Ramos (cell line): Measurements from ENCODE around the gene BET1.

ENCODE experiments used
- in situ Hi-C: fragments of 300-500 bp; cut with MboI; formaldehyde crosslinking; loops from one replicate; pipeline ENCODE4 v1.14.3; 2022; ENCODE audit warnings: low sequenced_read_pairs; ENCODE audit not compliant: unreplicated experiment

BET1 gene

DNA sequence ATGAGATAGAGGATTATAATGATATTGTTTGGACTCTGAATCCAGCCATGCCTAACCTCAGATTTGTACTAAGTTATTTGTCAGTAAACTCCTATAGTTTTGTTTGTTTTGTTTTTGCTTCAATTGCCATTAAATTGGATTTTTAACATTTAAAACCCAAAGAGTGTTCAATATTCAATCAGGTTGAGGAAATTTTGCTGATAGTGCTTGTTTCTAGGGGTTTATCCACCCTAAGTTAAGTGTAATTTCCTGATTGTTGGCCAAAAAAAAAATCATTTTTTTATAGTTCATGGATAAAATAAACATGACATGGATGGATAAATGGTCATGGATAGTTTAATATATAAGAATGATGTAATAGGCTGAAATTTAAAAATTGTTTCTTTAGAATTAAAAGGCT lies 11.4 kb upstream of the BET1 start:
- in situ Hi-C loops, result no loop called here

DNA sequence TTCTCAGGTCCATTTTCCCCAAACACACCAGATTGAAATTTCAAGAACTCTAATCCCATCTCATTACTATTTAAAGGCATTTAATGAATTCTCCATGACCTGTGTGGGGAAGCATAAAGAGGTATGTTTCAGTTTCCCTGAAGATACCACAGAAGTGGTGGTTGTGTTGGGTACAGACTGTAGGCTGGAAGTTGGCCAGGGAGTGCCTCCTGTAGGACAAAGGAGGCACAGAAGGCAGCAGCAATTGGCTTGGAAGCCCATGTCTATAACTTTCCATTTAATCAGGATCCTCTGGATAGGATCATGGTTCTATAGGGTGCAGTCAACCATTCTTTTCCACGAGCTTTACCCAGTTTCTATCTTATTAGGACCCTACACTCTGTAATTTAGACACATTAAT lies 8.6 kb upstream of the BET1 start:
- in situ Hi-C loops, result no loop called here

DNA sequence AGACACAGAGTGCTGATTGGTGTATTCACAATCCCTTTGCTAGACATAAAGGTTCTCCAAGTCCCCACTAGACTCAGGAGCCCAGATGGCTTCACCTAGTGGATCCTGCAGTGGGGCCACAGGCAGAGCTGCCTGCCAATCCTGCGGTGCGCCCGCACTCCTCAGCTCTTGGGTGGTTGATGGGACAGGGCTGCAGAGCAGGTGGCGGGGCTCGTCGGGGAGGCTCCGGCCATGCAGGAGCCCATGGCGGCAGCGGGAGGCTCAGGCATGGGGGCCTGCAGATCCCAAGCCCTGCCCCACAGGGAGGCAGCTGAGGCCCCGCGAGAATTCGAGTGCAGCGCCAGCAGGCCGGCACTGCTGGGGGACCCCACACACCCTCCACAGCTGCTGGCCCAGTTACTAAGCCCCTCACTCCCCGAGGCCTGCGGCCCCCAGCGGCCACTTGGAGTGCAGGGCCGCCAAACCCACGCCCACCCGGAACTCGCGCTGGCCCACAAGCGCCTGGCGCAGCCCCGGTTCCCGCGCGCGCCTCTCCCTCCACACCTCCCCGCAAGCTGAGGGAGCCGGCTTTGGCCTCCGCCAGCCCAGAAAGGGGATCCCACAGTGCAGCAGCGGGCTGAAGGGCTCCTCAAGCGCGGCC lies 7.7 kb upstream of the BET1 start:
- in situ Hi-C loops, result no loop called here

DNA sequence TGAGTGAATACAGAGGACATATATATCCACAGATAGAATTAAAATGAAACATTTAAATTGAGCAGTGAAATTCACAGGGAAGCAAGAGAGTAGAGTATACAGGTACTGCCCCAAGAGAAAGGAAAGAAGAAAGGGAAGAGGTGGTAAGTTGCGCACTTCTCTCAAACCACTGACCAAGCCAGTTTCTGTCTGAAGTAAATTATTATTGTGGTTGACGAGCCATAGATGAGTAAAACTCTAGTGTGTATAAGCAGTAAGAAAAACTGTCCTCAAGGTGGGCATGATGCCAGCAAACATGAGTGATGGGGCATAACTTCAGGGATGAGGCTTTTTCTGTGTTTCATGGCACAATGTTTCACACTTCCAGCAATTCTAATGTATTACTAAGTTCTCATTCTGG lies 4.4 kb upstream of the BET1 start:
- in situ Hi-C loops, result no loop called here

DNA sequence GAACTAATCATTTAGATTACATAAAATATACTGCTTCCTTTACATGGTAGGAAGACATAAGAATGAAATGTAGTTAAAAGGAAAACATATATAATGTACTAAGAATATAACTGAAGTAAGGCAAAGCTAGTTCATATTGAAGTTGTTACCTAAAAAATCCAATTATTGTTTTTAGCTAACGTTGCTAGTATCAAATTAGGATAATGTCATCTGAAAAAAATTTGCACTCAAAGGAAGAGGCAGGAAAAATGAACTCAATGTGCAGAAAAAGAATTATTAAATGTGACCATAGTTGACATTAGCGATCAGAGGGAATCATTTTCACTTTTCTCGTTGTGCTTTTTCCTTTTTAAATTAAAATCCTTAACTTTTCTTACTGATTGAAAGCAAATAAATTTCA lies 1.6 kb upstream of the BET1 start:
- in situ Hi-C loops, result no loop called here

DNA sequence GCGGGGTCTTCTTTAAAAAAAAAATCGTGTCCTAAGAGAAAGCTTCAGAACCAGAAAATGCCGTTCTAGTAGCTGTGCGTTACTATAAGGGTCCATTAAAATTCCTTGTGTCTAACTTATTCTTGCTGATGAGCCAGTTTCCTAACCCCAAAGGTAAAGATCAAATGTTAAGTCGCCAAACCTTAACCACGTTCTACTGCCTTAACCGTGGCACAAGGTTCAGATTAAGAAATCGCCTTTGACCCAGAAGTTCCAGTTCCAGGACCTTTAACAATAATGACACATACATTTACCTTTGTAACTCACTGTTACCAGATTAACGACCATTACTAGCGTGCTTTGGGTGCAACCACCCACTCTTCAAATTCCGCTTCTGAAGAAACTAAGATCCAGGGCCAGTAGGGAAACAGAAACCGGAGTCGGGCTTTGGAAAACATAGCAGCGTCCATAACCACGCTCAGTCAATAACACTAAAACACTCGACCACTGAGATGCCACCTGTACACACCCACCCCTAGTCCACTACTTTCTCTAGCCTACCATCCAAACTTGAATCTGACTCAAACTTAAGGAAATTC lies 620 bp downstream of the BET1 start:
- in situ Hi-C loops, result no loop called here

DNA sequence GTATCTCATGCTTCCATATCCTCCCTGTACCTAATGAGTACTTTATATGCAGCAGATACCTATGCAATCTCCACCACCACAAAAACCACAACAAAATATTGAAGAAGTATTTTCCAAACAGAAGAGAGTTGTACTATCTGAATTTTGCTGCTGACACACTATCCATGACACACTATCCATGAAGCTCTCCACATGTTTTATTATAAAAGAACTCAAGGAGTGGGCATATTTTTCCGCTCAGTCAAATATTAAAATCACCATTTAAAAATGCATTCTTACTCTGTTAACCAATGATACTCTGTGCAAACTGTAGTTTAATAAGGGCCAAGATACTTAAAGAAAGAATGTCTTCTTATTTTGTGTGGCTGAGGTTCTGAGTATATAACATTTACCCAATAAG lies 2.8 kb downstream of the BET1 start:
- in situ Hi-C loops, result no loop called here

DNA sequence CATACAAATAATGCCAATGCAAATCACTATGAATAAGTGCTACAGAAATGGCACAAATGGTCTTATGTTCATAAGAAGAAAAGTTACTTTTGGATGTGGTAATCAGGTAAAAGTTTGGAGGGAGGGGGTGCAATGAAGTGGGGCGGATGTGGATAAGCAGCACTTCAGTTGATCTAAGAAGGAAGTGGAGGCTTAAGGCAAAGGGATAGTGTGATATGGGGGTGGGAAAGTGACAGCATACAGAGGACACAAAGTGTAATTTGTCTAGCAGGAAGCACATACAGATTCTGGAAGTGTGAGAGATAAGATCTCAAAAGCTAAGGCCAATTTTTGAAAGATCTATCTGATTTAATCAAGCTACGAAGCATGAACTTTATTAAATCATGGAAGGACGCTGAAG lies 6.3 kb downstream of the BET1 start:
- in situ Hi-C loops, result no loop called here

DNA sequence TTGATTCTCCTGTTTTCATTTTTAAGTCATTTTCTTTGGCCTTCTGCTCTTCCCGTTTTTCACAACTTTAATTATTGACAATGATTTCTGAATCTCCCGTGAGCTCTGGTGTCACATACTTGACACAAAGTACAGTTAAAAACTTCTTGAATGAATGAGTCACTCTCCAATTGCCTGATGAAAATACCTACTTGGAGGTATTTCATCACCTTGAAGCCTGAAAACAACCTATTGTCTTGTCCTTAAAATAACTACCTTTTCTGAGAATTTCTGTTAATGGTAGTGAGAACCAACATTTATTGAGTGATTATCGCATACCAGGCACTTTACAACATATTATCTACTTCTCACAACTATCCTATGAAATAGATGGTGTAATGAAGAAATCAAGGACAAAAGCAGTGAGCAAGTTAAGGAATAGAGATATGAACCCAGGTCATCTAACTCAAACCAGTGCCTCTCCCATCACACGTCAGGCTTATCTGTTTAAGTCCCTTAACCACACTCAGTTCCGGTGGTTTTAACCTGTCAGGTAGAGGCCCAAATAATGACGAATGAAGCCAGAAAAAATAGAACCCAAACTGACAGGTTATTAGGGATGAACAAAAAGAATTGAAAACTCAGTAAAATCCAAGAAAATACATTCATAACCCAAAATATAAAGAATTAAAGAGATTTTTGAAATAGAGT lies 11.6 kb downstream of the BET1 start:
- in situ Hi-C loops, result no loop called here

DNA sequence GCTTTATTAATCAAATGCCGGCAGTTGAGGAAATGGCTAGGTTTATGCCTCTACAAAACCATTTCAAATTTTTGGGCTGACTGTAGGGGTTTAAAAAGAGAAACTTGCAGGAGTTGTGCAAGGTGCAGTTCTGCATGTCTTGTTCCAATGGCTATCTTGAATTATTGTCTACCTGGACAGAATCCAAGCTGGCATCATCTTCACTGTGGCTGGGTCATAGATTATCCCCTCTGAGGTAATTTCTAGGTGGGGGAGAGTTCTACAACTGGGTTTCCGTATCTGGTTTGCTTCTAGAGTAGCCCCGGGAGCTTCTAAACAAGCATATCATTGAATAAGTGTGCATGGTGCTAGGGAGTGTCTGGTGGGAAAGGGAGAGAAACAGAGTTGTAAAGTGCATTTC lies 16.9 kb downstream of the BET1 start:
- in situ Hi-C loops, result no loop called here

DNA sequence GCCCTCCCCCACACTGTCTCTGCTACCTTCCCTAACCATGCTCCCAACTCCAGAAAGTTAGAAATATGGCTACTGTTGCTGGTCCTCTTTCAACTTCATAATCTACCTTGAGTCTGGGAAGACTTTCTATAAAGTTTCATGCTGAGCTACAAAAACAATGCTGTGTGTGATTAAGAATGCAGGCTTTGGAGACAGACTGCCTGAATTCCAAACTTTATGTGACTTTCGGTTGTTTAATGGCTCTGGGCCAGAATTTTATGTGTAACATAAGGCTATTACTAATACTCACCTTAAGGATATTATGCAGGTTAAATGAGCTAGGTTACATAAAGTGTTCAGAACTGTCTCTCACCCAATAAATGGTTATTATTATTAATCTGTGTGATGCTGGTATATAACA lies 19.1 kb downstream of the BET1 start:
- in situ Hi-C loops, result no loop called here

DNA sequence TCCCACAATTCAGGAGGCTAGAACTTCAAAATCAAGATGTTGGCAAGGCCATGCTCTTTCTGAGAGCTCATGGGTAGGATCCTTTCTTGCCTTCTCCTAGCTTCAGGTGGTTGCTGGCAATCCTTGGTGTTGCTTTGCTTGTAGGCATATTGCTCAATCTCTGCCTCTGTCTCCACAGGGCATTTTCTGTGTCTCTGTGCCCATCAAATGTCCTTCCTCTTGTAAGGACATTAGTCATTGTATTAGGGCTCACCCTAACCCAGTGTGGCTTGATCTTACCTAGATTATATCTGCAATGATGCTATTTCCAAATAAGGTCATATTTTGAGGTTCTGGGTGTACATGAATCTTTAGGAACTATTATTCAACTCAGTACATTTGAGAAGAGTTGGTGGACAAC lies 20.1 kb downstream of the BET1 start:
- in situ Hi-C loops, result no loop called here

DNA sequence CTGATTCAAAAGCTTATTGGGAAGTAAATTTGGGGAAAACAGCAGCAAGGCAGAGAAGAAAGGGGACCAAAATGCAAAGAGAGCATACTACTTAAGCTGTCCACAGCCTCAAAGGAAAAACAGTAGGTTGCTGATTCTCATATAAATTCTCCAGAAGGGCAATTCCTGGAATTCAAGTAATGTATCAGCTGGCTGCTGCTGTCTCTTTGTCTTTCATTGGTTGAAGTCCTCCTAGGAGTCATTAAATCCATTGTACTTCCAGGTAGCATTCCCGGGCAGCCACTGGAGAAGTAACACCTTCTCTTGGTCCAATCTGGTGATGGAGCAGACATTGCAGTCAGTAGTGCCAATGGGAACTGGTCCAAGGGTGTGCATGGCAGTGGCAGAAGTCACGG lies 22.7 kb downstream of the BET1 start:
- in situ Hi-C loops, result no loop called here

DNA sequence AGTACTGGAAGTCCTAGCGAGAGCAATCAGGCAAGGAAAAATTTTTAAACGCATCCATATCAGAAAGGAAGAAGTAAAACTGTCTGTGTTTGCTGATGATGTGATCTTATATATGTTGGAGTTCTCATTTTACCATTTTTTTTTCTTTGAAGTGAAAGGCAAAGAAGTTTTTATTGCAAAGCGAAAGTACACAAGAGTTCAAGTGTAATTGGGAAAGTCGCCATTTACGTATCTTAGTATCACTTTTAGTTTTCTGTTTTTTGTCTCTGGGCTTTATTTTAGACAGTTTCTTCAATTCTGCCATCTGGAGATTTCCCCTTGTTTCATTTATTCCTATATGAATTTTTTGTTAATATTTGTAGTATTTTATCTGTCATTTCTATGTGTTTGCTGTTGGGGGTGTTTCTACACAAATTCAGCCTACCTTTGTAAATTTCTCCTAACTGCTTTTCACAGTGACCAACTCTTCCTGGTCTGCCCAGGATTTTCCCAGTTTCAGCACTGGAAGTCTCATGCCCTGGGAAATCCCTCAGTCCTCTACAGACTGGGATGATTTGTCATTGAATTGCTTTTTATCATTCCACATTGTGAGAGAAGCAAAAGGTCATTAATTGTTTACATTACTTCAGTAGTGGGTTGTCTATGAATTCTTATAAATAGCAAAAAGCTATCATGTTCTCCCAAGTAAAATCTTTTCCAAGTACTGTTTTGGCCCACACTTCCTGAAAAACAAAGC lies 23.2 kb downstream of the BET1 start:
- in situ Hi-C loops, result no loop called here

DNA sequence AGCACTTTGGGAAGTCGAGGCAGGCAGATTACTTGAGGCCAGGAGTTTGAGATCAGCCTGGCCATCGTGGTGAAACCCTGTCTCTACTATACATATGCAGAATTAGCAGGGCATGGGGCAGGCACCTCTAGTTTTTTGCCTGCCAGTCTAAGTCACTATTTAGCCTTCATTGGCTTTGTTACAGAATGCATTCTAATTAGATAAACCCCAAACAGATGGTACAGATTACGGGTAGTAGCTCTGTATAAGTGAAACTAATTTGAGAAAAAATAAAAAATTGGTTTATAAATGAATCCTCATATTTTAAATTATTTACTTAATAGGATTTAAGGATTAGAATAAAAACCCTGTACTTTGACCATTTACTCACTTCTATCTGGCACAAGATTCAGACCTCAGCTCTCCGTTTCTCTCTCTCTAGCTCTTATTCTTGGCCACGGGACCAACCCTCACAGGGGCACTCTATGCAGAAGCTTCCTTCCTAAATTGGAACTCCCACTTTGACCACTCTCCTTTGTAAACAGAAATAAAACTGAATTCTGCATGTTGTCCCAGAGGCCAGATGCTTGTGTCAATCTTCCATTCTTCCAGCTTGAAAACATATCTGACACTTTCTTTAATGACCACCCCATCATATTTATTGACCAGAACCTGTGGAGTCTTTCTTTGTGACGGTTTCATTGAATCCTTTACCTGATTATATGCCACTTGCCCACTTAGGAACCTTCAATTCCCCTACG lies 26.8 kb downstream of the BET1 start:
- in situ Hi-C loops, result no loop called here

DNA sequence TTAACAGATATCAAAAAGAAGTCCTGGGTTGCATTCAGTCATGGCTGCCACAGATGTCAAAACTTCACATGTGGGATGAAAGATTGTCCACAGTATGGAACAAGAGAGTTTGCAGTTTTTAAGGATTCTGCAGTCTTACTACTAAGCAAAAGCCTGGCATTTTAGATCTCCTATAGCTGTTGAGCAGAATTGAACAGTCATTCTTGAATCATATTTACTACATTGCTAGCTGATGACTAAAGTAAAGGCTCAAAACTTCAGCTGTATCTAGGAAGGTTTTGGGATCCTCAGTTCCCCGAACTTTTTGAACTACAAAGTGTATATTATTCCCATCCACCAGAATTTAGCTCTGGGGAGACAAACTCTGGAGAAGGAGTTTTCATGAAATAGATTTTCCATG lies 31.0 kb downstream of the BET1 start:
- in situ Hi-C loops, result no loop called here

DNA sequence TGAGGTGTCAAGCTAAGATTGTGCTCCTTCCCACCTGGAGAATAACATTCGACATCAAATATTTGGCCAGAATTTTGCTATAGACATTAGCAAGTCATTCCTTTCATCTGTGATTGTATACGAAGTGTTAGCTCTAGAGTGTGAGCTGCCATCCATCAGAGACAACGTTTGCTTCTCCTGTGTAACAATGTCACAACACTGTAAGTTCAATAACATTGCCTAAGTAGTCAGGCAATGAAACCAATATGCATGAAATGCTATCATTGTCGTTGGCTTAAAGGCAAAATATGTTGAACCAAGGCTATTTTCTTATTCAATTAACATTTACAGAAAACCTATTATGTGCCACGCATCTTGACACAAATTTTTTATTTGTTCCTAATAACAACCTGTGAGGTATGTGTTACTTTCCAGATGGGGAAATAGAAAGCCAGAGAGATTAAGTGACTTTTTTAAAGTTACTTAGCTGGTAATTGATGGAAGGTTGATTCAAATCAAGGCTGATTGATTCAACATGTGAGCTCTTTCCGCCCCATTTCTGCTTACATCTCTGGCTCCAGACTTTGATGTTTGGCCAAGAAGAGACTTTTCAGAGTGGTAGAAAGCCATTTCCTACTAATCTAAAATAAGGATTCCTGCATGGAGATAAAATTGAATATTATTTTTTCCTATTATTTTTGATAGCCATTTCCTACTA lies 32.0 kb downstream of the BET1 start:
- in situ Hi-C loops, result no loop called here

DNA sequence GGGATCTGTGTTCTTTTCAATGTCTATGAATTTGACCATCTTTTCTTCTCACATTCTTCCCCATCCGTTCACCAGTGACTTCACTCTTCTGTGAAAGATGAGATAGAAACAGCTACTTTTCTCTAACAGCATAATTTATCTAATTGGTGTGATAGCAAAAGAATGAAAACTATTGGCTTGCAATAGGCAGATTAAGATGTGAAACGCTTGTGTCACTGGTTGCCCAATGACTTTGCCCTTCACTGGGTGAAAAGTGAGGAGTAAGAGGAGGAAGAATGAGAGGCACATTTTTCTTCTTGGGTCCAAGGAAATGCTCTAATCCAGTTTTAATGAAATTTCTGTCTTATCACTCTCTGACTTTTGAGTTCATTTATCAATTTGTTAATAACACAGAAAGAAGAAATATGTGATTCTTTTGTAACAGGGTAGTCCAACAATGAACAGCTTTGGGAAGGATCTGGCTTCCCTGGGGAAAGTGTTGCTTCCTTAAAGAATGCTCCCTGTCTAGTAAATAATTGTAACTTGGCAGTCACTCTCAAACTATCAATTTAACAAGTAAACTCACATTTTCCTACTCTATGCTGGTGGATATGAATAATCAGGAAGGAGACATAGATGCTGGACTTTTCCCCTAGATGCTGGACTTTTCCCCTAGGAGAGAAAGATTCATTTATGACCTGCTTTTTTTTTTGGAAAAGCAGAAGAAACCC lies 35.1 kb downstream of the BET1 start:
- in situ Hi-C loops, result no loop called here

DNA sequence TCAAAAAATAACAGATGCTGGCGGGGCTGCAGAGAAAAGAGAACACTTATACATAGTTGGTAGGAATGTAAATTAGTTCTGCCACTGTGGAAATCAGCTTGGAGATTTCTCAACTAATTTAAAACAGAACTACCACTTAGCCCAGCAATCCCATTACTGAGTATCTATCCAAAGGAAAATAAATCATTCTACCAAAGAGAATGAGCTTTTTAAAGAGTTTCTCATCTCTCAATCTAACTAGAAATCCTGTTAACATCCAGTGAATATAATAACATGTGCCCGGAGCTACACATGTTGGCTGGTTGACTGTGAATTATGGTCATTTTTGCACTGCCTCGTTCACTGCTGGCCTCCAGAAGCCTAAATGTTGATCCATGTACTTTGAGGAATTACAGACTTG lies 39.3 kb downstream of the BET1 start:
- in situ Hi-C loops, result no loop called here

DNA sequence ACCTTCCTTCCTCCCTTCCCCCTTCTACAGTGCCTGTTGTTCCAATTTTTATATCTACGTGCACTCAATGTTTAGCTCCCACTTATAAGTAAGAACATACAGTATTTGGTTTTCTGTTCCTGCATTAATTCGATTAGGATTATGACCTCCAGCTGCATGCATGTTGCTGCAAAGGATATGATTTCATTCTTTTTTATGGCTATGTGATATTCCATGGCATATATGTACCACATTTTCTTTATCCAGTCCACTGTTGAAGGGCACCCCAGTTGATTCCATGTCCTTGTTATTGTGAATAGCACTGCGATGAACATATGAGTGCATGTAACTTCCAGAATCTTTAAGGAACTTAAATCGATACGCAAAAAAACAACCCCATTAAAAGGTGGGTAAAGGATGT lies 39.9 kb downstream of the BET1 start:
- in situ Hi-C loops, result no loop called here
